K562 (cell line): ENCODE measurements around the gene CCDC106. TPM values are rescaled to one million over a fixed set of nuclear protein-coding genes. Genes with fewer than 3 reads are reported as not detected.
A peak's percentile ranks its signal among the peaks of the same experiment; 100 is the strongest.

Experiments used
- ARID1B ChIP-seq: fragments of 450-650 bp; IDR thresholded peaks from 2 replicates; pipeline ENCODE4 v1.6.1; 2016; ENCODE audit warnings: antibody characterized with exemption, mild to moderate bottlenecking, inconsistent platforms
- CXXC5 ChIP-seq: fragments of 250-450 bp; sonication (Bioruptor Pico); IDR thresholded peaks from 2 replicates; pipeline ENCODE4 v1.8.0; 2022; ENCODE audit warnings: inconsistent platforms, mild to moderate bottlenecking, moderate library complexity
- ELF4 ChIP-seq: fragments of 450-650 bp; formaldehyde crosslinking; IDR thresholded peaks from 2 replicates; pipeline ENCODE4 v1.4.0; 2022; ENCODE audit warnings: missing genetic modification characterization
- EP400 ChIP-seq: fragments of 450-650 bp; IDR thresholded peaks from 2 replicates; pipeline ENCODE4 v1.6.1; 2017; ENCODE audit warnings: antibody characterized with exemption, mild to moderate bottlenecking, moderate library complexity
- NCOA2 ChIP-seq, 2 experiments: fragments of 450-650 bp; IDR thresholded peaks; 2 replicates each; pipeline ENCODE4 v1.6.1; 2018; ENCODE audit warnings: mild to moderate bottlenecking in 2 of 2, moderate library complexity in 1 of 2; ENCODE audit not compliant: partially characterized antibody in 2 of 2
- NKRF ChIP-seq: fragments of 450-650 bp; IDR thresholded peaks from 2 replicates; pipeline ENCODE4 v1.6.1; 2016; ENCODE audit warnings: borderline replicate concordance
- RBBP5 ChIP-seq: fragments of 200-600 bp; sonication (generic); IDR thresholded peaks from 2 replicates; pipeline ENCODE4 v1.6.1; 2012; ENCODE audit warnings: borderline replicate concordance, mild to moderate bottlenecking, low read length, control low read depth, inconsistent platforms; ENCODE audit not compliant: insufficient read depth, poor library complexity, severe bottlenecking
- RNF2 ChIP-seq: sonication (generic); IDR thresholded peaks from 2 replicates; pipeline ENCODE4 v1.6.1; 2016
- SIRT6 ChIP-seq: IDR thresholded peaks from one replicate; pipeline ENCODE4 v1.6.1; 2012; ENCODE audit warnings: low read depth, mild to moderate bottlenecking, control low read depth, inconsistent platforms, low read length, moderate library complexity
- TCF7 ChIP-seq: sonication (generic); IDR thresholded peaks from 2 replicates; pipeline ENCODE4 v1.6.1; 2016; ENCODE audit warnings: antibody characterized with exemption, borderline replicate concordance
- USF1 ChIP-seq: sonication (generic); formaldehyde crosslinking; IDR thresholded peaks from 2 replicates; pipeline ENCODE4 v1.9.0; 2022; ENCODE audit warnings: mild to moderate bottlenecking, missing genetic modification reagents
- VEZF1 ChIP-seq: fragments of 200-800 bp; sonication (Bioruptor generic); IDR thresholded peaks from 2 replicates; pipeline ENCODE4 v1.6.1; 2017; ENCODE audit warnings: missing genetic modification characterization, missing compliant biosample characterization
- XRCC5 ChIP-seq: fragments of 200-400 bp; formaldehyde crosslinking; IDR thresholded peaks from 2 replicates; pipeline ENCODE4 v1.6.1; 2017; ENCODE audit warnings: low read depth, mild to moderate bottlenecking, low read length
- ZMIZ1 ChIP-seq, 2 experiments: fragments of 150-350 bp in 1 of 2; IDR thresholded peaks; 2 replicates each; pipeline ENCODE4 v1.6.1; 2012 to 2016; ENCODE audit warnings: low read depth in 2 of 2, low read length in 2 of 2, mild to moderate bottlenecking in 1 of 2, moderate library complexity in 1 of 2
- ZNF431 ChIP-seq: sonication (generic); formaldehyde crosslinking; IDR thresholded peaks from 2 replicates; pipeline ENCODE4 v1.8.0; 2022; ENCODE audit warnings: mild to moderate bottlenecking, missing genetic modification reagents
- polyA plus RNA-seq, 8 experiments: library from polyadenylated mRNA; depleted of rRNA in 4 of 8; stranded (reverse) in 5 of 8; unstranded in 3 of 8; fragments of >200 nt; fragmentation: Nextera tagmentation in 2 of 8; fragmentation: Illumina TruSeq in 1 of 8; extraction: Ambion mirVana in 2 of 8; extraction: Trizol in 1 of 8; gene quantifications; 2 replicates each; pipeline versions ENCODE4 v1.2.1 to v1.2.3, GENCODE V29; 2011 to 2014; ENCODE audit warnings: inconsistent platforms in 1 of 8, missing spikeins in 1 of 8
- total RNA-seq, 7 experiments: library from RNA; depleted of rRNA in 6 of 7; stranded (reverse); fragments of >200 nt in 6 of 7; fragmentation: Illumina TruSeq in 2 of 7; extraction: Trizol in 2 of 7; gene quantifications; 2 replicates each; pipeline versions ENCODE4 v1.2.1 to v1.2.3, GENCODE V29; 2011 to 2021; ENCODE audit warnings: low replicate concordance in 1 of 7

CCDC106 gene
- total and polyA plus RNA-seq, 9 of the 15 experiments (the other 6 are each of a cell fraction or from before 2014, with no cell fraction given), result 0.10 to 27.5 (median 15.0) TPM; not detected in 1

- no peak for TF ChIP-seq RNF2
- TF ChIP-seq VEZF1, result peak; percentile 97; the same call in 1 of the 2 replicates
- TF ChIP-seq ZMIZ1 (IDR thresholded peaks at IDR 0.05; ENCODE audit: low read depth in 2 of 2, low read length in 2 of 2), result peak in 1 of 2 experiments; percentile 23; a peak in 1 of 4 replicates
- TF ChIP-seq XRCC5, result no peak
- TF ChIP-seq CXXC5, result peak; percentile 59
- no peak for TF ChIP-seq TCF7
- no peak for TF ChIP-seq EP400
- TF ChIP-seq NCOA2 (IDR thresholded peaks at IDR 0.05; ENCODE audit: partially characterized antibody in 2 of 2), result no peak
- TF ChIP-seq NKRF, result peak; percentile 67; the same call in 1 of the 2 replicates
- peak; percentile 85 for TF ChIP-seq ELF4 (CRISPR knock-in tag)
- TF ChIP-seq ARID1B, result peak; percentile 44
- TF ChIP-seq SIRT6, result no peak
- peak; percentile 50 for TF ChIP-seq RBBP5
- TF ChIP-seq USF1 (CRISPR knock-in tag), result no peak
- no peak for TF ChIP-seq ZNF431 (CRISPR knock-in tag)
These were observed 49.1 kb upstream of the CCDC106 start (continued) for GRCh38 chr19:55598719-55599467.
